ENCODE measurements around the gene BABAM1.

The BABAM1 gene

DNA sequence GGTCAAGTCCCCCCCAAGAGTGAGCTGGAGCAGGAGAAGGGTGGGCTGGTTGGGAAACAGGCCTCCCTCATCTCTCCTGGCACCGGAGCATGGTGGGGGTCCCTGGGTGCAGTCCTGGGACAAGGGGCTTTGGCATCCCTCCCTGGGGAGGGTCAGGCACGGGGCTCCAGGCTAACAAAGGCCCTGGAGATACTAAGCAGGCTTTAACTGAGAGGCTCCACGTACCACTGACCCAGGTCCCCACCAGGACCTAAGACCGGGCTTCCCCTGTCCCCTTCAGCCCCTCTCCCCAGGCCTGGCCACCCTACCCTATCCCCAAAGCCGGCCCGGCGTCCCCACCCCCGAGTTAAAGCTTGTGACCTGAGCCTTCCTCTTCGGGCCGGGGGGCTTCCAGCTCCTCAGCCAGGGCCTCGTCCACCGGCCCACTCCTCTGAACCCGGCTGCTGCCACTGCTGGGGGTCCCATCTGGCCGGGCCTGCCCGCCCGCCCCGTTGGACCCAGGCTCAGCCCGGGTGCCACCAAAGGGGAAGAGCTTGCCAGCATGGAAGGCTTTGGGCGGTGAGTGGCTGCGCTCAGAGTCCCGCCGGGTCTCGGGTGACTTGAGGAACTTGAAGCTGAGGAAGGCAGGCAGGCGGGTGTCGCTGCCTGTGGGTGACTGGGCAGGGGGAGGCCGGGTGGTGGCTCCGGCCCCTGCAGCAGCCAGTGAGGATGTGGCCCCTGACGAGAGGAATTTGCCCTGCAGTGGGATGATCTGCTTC lies 57.3 kb downstream of the BABAM1 start:
- no peak for DNase-seq (ENCODE audit: low read depth)

DNA sequence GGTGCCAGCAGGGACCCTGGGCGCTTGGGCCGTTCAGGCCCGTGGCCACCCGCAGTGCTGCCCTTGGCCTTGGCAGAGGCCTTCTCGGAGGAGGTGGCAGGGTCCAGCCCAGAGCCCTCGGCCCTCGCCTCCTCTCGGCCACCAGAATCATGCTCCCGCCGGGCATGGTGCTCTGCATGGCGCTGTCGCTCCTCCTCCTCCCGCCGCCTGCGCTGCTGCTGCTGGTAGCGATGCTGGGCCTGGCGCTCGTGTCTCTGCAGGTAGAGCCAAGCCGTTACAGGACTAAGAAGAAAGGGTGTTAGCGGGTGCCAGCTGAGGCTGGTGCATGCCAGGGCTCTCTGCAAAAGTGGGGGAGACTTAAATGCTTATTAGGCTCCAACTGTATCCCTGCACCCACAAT lies 57.9 kb downstream of the BABAM1 start:
- DNase-seq (ENCODE audit: low read depth): no peak

DNA sequence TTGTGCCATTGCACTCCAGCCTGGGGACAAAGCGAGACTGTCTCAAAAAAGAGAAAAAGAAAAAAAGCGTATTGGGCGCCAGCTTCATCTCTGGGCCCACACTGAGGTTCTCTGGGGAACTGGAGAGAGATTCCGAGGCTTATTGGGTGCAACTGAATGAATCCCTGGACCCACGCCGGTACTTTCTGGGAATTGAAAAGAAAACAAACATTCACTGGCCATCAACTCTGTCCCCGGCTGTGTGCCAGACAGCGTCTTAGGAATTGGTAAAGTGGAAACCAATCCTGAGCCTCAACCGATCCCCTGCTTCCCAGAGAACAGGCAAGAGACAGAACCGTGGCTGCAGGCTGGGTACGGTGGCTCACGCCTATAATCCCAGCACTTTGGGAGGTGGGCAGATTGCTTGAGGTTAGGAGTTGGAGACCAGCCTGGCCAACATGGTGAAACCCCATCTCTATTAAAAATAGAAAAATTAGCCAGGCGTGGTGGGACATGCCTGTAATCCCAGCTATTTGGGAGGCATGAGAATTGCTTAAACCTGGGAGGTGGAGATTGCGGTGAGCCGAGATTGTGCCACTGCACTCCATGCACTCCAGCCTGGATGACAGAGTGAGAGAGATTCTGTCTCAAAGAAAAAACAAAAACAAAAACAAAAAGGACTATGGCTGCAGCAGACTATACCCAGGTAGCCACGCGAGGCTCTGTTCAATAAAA lies 58.8 kb downstream of the BABAM1 start:
- no peak for DNase-seq (ENCODE audit: low read depth)

DNA sequence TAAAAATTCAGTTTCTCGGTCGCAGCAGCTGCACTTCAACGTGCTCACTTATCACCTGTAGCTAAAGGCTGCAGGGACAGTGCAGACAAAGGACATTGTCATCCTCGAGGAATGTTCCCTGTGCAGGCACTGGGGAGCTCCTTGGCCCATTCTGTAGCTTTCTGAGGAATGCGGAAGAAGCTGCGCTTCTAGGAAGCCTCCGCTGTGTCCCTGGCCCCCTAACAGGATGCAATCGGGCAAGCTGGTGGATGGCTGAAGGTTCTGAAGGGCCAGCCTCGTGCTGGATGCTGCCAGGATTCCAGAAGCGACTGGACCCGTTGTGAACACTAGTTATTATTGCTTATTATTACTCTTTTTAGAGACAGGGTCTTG lies 59.3 kb downstream of the BABAM1 start:
- DNase-seq (ENCODE audit: low read depth): no peak

DNA sequence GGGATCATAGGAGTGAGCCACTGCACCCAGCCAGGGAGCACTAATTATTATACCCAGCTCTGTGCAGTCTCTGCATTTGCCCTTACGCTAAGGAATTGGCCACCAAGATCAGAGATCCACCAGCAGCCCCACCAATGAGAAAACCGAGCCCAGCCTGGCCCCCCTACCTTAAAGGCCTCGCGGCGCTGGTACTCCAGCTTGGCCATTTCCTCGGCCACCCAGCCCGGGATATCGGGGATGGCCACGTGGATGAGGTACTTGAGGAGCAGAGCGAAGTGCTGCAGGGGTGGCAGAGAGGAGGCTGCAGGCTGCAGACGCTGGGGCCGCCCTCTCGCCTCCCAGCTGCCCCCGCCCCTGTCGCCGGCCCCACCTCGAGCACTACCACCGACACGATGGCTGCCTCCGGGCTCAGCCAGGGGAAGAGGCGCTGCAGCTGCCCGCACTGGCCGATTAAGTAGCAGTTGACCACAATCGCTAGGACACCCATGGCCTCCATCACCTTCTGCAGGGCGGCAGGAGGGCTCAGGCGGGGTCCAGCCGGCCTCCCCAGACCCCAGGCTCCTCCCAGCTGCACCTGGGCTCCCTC lies 59.9 kb downstream of the BABAM1 start:
- no peak for DNase-seq (ENCODE audit: low read depth)

DNA sequence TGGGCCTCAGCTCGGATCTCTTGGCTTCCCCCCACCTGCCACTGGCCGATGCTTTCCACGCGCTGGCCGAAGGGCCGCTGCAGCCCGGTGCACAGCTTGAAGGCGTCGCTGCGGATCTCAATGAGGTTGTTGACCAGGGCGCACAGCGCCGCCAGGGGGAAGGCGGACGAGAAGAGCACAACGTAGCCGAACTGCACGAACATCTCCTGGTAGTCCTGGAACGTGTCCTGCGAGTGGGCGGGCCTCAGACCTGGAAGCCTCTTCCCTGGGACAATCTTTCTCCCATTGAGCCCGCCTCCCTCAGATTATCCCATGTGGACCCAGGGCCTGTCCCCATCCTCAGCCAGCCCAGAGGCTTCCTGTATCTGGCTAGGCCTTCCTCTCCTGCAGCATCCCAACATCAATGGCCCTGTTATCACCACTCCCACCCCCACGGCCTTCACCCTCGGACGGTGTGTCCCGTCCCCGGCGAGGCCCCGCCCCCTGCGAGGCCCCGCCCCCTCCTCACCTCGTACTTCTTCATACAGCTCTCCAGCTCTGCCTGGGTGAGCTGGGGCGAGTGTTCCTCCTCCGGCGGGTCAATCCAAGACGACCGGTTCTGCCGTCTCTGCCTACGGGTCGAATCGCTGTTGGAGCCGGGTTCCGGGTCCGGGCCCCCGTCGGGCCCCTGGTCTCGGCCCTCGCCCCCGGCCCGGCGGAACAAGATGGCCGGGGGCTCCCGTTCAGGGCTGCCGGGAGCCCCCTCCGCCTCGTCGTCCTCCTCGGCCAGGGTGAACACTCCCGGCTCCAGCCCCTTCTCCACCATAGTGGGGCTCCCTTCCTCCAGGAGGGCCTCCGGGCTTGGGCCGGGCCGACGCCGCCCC lies 60.6 kb downstream of the BABAM1 start:
- peak; percentile 46 for DNase-seq (ENCODE audit: low read depth)
